ENCODE results near the gene INAFM1. TPM values are rescaled to one million over a fixed set of nuclear protein-coding genes. Genes with fewer than 3 reads are reported as not detected.

Gene INAFM1
- total RNA-seq, 4 donors from 2014 or later = 1.6 to 8.4 (median 5.8) TPM

DNA sequence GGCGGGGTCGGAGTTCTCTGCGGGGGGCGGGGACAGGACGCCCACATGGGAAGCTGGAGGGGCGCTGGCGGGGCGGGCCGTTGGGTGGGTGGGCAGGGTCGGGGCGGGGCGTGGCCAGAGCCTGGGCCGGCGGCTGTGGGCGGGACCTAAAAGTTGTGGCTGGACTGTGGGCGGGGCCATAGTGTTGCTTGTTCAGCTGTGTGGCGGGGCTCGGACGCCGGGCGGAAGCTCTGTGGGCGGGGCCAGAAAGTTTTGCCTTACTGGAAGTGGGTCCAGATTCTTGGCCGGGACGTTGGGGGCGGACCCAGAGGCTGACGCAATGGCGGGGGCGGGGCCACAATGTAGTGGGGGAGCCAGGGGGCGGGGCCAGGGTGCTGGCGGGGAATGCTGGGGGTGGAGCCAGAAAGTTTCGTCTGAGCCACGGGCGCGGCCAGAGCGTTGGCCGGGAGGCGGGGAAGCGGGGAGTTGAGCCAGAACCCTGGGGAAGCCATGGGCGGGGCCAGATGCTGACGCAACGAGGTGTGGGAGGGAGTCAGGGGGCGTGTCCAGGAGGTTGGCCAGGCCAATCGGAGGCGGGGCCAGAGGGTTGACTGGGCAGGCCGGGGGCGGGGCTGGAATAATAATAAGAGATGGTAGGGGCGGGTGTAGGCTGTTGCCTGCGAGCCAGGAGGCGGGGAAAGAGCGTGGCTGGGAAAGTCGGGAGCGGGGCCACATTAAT lies 17.8 kb upstream of the INAFM1 start:
- TF ChIP-seq, protein P1, sequence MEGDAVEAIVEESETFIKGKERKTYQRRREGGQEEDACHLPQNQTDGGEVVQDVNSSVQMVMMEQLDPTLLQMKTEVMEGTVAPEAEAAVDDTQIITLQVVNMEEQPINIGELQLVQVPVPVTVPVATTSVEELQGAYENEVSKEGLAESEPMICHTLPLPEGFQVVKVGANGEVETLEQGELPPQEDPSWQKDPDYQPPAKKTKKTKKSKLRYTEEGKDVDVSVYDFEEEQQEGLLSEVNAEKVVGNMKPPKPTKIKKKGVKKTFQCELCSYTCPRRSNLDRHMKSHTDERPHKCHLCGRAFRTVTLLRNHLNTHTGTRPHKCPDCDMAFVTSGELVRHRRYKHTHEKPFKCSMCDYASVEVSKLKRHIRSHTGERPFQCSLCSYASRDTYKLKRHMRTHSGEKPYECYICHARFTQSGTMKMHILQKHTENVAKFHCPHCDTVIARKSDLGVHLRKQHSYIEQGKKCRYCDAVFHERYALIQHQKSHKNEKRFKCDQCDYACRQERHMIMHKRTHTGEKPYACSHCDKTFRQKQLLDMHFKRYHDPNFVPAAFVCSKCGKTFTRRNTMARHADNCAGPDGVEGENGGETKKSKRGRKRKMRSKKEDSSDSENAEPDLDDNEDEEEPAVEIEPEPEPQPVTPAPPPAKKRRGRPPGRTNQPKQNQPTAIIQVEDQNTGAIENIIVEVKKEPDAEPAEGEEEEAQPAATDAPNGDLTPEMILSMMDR (IDR thresholded peaks at IDR 0.05; ENCODE audit: low read depth) = no peak

GRCh38 chr19:47257411-47258169 lies 17.1 kb upstream of the INAFM1 start:
- TF ChIP-seq, protein P1 (IDR thresholded peaks at IDR 0.05; ENCODE audit: low read depth) = no peak

DNA sequence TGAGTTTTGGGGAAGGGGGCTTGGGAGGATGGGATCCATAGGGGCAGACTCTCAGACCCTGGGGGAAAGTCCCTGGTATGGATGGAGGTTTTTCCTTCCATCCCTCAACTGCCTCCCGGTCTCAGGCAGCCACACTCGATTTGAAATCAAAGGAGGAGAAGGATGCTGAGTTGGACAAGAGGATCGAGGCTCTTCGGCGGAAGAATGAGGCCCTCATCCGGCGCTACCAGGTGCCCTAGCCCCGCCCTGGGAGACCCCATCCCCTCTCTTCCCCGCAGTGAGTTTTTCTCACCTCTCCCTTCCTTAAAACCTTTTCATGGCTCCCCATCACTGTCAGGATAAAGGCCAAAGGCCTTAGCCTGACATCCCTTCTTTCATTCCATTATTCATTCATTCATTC lies 16.3 kb upstream of the INAFM1 start:
- TF ChIP-seq, protein P1 (IDR thresholded peaks at IDR 0.05; ENCODE audit: low read depth) = no peak

- TF ChIP-seq, protein P1 (IDR thresholded peaks at IDR 0.05; ENCODE audit: low read depth) = no peak
Measured at GRCh38 chr19:47258895-47259555, 15.7 kb upstream of the INAFM1 start.

DNA sequence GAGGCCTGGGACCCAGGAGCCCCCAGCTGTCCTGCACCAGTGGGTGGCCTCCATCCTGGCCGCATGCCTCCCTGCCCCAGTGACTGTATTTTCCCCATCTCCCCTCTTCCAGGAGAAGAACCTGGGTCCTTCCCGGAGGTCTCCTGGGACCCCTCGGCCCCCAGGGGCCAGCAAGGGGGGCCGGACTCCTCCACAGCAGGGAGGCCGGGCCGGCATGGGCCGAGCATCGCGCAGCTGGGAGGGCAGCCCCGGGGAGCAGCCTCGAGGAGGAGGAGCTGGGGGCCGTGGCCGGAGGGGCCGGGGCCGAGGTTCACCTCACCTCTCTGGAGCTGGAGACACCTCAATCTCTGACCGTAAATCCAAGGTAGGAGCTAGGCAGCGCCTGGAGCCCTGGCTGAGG lies 14.2 kb upstream of the INAFM1 start:
- TF ChIP-seq, protein P1 (IDR thresholded peaks at IDR 0.05; ENCODE audit: low read depth) = no peak

DNA sequence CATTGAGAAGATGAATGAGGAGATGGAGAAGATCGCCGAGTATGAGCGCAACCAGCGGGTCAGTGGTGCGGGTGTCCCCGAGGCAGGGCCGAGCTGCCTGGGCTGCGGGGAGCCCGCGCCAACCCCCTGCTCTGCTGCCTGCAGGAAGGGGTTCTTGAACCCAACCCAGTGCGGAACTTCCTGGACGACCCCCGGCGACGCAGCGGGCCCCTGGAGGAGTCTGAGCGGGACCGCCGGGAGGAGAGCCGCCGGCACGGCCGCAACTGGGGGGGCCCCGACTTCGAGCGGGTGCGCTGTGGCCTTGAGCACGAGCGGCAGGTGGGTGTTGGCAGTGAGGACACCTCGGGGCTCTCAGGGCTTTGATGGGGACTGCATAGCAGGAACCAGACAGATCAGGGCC lies 10.1 kb upstream of the INAFM1 start:
- TF ChIP-seq, protein P1 (IDR thresholded peaks at IDR 0.05; ENCODE audit: low read depth) = no peak

DNA sequence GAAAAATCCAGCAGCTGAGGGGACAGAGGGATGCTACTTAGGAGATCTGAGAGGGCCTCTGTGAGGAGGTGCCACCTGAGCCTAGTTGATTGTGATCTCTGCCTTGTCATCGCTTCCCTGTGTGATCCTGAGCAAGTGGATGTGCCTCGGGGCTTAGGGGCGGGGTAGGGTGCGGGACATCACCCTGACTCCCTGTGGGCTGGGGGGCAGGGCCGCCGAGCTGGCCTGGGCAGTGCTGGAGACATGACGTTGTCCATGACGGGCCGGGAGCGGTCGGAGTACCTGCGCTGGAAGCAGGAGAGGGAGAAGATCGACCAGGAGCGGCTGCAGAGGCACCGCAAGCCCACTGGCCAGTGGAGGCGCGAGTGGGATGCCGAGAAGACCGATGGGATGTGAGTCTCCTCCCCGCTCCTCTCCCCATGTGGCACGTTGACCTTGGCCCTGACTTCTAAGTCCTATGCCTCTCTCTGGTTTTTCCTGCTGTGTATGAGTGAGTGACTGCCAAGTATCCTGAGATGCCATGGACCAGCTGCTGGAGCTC lies 8.2 kb upstream of the INAFM1 start:
- TF ChIP-seq, protein P1 (IDR thresholded peaks at IDR 0.05; ENCODE audit: low read depth) = no peak
